Osteoblast (primary cell): Measurements from ENCODE around the gene DACT3. TPM values are rescaled to one million over a fixed set of nuclear protein-coding genes. Genes with fewer than 3 reads are reported as not detected.

Source experiments
- DNase-seq: peaks from one replicate; pipeline ENCODE4 v3.0.0; 2011; ENCODE audit warnings: low spot score, mixed read lengths; ENCODE audit not compliant: insufficient read length; ENCODE audit errors: missing footprints
- H2AFZ ChIP-seq: 2 replicates; pipeline ENCODE4 v1.6.0; 2011; ENCODE audit warnings: mild to moderate bottlenecking, low read length
- H3K27ac ChIP-seq: 2 replicates; pipeline ENCODE4 v1.5.1; 2011; ENCODE audit warnings: mild to moderate bottlenecking, low read depth, low read length, moderate library complexity
- H3K27me3 ChIP-seq: 2 replicates; pipeline ENCODE4 v1.6.0; 2012; ENCODE audit warnings: mild to moderate bottlenecking, control low read depth, inconsistent platforms, low read length, moderate library complexity; ENCODE audit not compliant: insufficient read depth
- H3K36me3 ChIP-seq: 2 replicates; pipeline ENCODE4 v1.5.1; 2011; ENCODE audit warnings: mild to moderate bottlenecking, low read length, control low read depth, moderate library complexity; ENCODE audit not compliant: insufficient read depth
- H3K4me1 ChIP-seq: 2 replicates; pipeline ENCODE4 v1.5.1; 2011; ENCODE audit warnings: mild to moderate bottlenecking, low read length, control low read depth, moderate library complexity; ENCODE audit not compliant: insufficient read depth
- H3K4me2 ChIP-seq: 2 replicates; pipeline ENCODE4 v1.6.0; 2011; ENCODE audit warnings: mild to moderate bottlenecking, low read length; ENCODE audit not compliant: insufficient read depth
- H3K4me3 ChIP-seq: fragments of 200-600 bp; sonication (generic); 3 replicates; pipeline ENCODE4 v1.5.1; 2012; ENCODE audit warnings: mild to moderate bottlenecking, low read length, inconsistent platforms; ENCODE audit not compliant: insufficient read depth
- H3K79me2 ChIP-seq: 2 replicates; pipeline ENCODE4 v1.6.0; 2012; ENCODE audit warnings: mild to moderate bottlenecking, low read length, control low read depth, inconsistent platforms; ENCODE audit not compliant: insufficient read depth
- H3K9me3 ChIP-seq: 2 replicates; pipeline ENCODE4 v1.5.1; 2011; ENCODE audit warnings: low read depth, low read length, control low read depth
- H4K20me1 ChIP-seq: 2 replicates; pipeline ENCODE4 v1.6.0; 2012; ENCODE audit warnings: mild to moderate bottlenecking, low read length, control low read depth; ENCODE audit not compliant: insufficient read depth
- CTCF ChIP-seq: IDR thresholded peaks from 2 replicates; pipeline ENCODE4 v1.5.1; 2011; ENCODE audit warnings: mild to moderate bottlenecking, low read depth, low read length, moderate library complexity; ENCODE audit errors: extremely low read depth
- total RNA-seq: library from RNA; depleted of rRNA; stranded (reverse); fragments of >200 nt; gene quantifications from 2 replicates; pipeline ENCODE4 v1.2.3, GENCODE V29; 2012

DACT3 gene
- total RNA-seq, 1 donor, result 1.8 TPM

DNA sequence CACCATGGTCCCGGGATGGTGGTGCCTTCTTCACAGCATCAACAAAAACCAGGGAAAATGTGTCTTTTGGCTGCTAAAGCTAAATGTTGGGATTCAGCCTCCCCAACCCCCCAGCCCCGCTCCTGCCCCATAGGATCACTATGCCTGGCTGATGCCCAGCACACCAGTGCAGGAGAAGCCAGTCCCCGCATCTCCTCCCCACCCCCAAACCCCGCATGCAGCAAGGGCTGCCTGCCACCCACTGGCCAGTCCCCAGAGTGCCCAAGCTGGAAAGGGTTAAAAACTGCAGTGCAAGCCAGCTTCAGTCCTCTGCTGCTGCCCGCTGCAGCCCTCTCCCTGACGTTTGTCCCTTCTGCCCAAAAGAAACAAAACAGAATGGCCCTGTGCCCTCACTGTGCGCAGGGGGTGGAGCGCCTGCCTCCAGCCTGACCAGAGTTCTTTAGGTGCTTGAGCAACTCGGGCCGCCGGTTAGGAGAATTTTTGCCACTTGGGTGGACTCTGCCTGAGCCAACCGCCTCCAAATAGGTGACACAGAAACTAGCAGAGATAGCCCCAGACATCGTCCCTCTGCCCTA lies 56.1 kb downstream of the DACT3 start:
- H3K27me3 ChIP-seq, result no peaks in the 10 kb centered on the region
- peaks cover 43% of the 10 kb centered on the region for H3K36me3 ChIP-seq
- H3K79me2 ChIP-seq, result peaks cover 70% of the 10 kb centered on the region
- TF ChIP-seq CTCF, result no peak
- peaks cover 24% of the 10 kb centered on the region for H3K4me1 ChIP-seq
- peak; percentile 84 for DNase-seq
- H3K4me2 ChIP-seq, result no peak overlapping the region
- H3K27ac ChIP-seq, result no peak overlapping the region
- no peak overlapping the region for H3K4me3 ChIP-seq
- H4K20me1 ChIP-seq, result peaks cover 71% of the 10 kb centered on the region
- H2AFZ ChIP-seq, result no peak overlapping the region
- H3K9me3 ChIP-seq, result no peaks in the 10 kb centered on the region

DNA sequence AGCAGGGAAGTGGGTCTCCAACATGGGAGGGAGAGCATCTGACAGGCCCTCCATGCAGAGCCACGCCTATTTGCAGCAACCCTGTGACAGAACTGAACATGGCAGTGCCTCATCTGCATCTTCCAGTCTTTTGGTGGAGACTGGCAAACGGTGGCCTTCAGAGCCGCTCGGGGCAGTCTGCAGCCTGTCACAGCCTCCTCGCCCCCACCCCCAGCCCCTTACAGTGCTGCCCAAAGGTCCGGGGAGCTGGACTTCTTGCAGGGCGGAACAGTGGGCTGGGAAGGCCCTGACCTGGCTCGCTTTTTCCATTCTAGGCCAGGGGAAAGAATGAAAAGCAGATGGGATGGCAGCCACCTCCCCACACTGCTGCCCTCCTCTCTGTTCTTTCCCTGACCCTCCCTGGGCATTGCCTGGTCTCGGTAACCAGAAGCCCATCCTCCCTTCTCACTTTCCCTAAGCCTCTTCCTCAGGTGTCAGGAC lies 57.2 kb downstream of the DACT3 start:
- peaks cover 62% of the 10 kb centered on the region for H4K20me1 ChIP-seq
- TF ChIP-seq CTCF, result no peak
- H3K27me3 ChIP-seq, result no peaks in the 10 kb centered on the region
- H3K4me2 ChIP-seq, result peak overlapping the region; percentile 95
- peak overlapping the region; percentile 99 for H3K4me3 ChIP-seq
- peaks cover 34% of the 10 kb centered on the region for H3K36me3 ChIP-seq
- peaks cover 70% of the 10 kb centered on the region for H3K79me2 ChIP-seq
- H3K9me3 ChIP-seq, result no peaks in the 10 kb centered on the region
- peak overlapping the region; percentile 81 for H3K27ac ChIP-seq
- peaks cover 24% of the 10 kb centered on the region for H3K4me1 ChIP-seq
- DNase-seq, result peak; percentile 78
- no peak overlapping the region for H2AFZ ChIP-seq

DNA sequence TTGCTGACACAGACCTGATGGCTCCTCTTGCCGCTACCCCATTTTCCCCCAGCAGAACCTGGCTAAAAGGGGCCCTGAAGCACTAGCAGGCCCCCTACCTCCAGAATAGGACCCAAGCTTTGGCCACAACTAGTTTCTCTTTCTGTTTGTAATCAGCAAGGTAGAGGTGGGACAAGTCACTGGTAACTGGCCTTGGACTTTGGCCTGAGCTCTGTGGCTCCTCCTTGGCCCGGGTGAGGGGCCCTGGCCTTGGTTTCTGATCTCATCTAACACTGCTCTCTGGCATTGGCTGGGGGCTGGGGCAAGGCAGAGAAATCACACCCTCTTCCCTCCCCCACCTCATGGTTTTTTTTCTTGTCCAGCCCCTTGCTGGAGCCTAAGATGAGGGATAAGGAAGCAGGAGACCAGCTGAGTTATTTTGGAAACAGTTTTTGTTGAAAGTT lies 57.8 kb downstream of the DACT3 start:
- Histone ChIP-seq H3K79me2 (peaks cover 70% of the 10 kb centered on the region), H4K20me1 (peaks cover 57% of the 10 kb centered on the region), H3K36me3 (peaks cover 28% of the 10 kb centered on the region), H3K4me1 (peaks cover 24% of the 10 kb centered on the region), H3K27me3 (no peaks in the 10 kb centered on the region), H3K4me3 (peak overlapping the region; percentile 99), H2AFZ (no peak overlapping the region), H3K4me2 (peak overlapping the region; percentile 95), H3K9me3 (no peaks in the 10 kb centered on the region), H3K27ac (peak overlapping the region; percentile 81)
- no peak for TF ChIP-seq CTCF
- peak; percentile 68 for DNase-seq

- Histone ChIP-seq H3K4me2 (peak overlapping the region; percentile 95), H3K36me3 (peaks cover 22% of the 10 kb centered on the region), H3K79me2 (peaks cover 66% of the 10 kb centered on the region), H3K27me3 (no peaks in the 10 kb centered on the region), H3K4me1 (peaks cover 24% of the 10 kb centered on the region), H2AFZ (peak overlapping the region; percentile 35), H3K27ac (peak overlapping the region; percentile 81), H3K9me3 (no peaks in the 10 kb centered on the region), H4K20me1 (peaks cover 52% of the 10 kb centered on the region), H3K4me3 (peak overlapping the region; percentile 99)
- TF ChIP-seq CTCF, result no peak
- peak; percentile 87 for DNase-seq
Measured at GRCh38 chr19:46602392-46603194, 58.4 kb downstream of the DACT3 start.
